HT1080 (cell line): ENCODE measurements around the gene JMJD7. TPM values are rescaled to one million over a fixed set of nuclear protein-coding genes. Genes with fewer than 3 reads are reported as not detected.
A peak's percentile ranks its signal among the peaks of the same experiment; 100 is the strongest.

Source experiments
- DNase-seq: peaks from one replicate; pipeline ENCODE4 v3.0.0-alpha.2; 2015; ENCODE audit warnings: low read depth
- total RNA-seq: library from RNA; depleted of rRNA; stranded (reverse); fragments of >200 nt; shearing (Covaris generic); gene quantifications from 2 replicates; pipeline ENCODE4 v1.2.3, GENCODE V29; 2014

The JMJD7 gene
- total RNA-seq, 1 experiment from 2014 or later = 9.0 TPM

GRCh38 chr15:41862515-41863116 lies 34.7 kb downstream of the JMJD7 start:
- no peak for DNase-seq

GRCh38 chr15:41865490-41866055 lies 37.7 kb downstream of the JMJD7 start:
- no peak for DNase-seq

DNA sequence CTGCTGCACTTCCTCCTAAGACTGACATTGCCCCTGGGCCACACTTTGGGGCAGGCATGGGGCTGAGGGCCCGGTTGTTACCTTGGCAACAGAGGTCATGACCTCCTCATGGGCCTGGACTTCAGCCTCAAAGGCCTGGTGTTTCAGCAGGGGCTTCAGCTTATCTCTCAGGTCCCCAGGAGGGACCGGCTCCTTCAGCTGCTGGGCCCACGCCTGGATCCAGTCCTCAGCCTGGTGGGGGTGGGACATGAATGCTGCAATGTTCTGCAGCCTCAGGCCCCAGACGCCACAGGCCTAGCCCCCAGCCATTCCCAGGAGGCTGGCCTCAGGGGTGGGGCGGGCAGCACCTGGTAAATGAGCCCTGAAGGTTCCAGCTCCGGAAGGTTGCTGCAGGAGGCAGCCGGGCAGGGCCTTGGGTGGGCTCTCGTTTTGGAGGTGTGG lies 38.4 kb downstream of the JMJD7 start:
- no peak for DNase-seq

GRCh38 chr15:41866872-41867579 lies 39.1 kb downstream of the JMJD7 start:
- DNase-seq = no peak

GRCh38 chr15:41868321-41868720 lies 40.4 kb downstream of the JMJD7 start:
- no peak for DNase-seq

- DNase-seq = no peak
Observed at GRCh38 chr15:41869770-41870688, 42.1 kb downstream of the JMJD7 start.

DNA sequence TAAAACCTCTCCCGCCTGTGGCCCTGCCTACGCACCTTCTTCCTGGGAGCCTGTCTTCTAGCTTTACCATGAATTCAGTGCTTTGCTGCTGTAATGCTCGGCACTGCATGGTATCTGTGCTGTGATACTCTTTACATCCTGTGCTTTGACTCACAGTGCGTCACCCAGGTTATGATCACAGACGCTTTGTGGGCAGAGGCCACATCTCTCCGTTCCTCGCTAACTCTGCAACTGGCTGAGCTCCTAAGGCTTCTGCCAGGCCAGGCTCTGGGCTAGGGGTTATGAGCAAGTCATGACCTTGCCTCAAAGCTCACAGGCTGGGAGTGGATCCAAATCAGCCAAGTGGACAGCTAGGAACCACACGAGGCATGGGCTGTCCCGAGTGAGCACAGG lies 42.8 kb downstream of the JMJD7 start:
- peak; percentile 93 for DNase-seq

GRCh38 chr15:41871175-41871905 lies 43.4 kb downstream of the JMJD7 start:
- DNase-seq = no peak

GRCh38 chr15:41872166-41872747 lies 44.4 kb downstream of the JMJD7 start:
- no peak for DNase-seq

- no peak for DNase-seq
Observed at GRCh38 chr15:41873711-41874110, 45.8 kb downstream of the JMJD7 start.

DNA sequence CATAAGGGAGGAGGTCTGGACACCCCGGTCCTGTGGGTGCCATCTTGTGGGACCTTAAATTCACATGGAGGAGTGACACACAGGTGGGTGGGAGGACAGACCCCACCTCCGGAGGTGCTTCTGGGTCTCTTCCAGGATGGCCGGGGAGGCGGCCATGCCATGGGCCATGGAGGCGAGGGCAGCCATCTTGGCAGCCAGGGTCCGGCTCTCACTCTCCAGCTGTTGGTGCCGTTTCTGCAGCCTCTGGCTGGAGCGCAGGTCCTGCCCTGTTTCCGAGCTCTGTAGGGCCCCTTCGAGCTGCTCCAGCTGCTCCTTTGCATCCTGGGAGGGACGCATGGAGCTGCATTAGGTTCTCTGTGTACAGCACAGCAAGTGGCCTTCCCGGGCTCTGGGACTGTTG lies 46.8 kb downstream of the JMJD7 start:
- no peak for DNase-seq

DNA sequence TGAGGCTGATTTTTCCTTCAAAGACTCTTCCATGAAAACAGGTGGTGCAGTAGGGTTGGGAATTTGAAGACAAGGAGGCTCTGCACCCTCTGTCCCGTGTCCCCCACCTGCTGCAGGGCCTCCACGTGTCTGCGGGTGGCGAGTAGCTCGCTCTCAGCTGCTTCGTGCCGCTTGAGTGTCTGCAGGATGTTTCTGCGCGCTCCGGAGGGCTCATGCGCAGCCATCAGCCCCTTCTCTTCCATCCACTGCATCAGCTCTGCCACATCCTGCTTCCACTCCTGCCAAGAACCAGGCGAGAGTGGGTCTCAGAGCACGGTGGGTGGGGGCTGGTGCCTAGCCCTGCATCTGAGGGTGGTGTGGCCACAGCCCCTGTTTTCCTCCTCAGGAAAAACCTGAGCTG lies 48.1 kb downstream of the JMJD7 start:
- no peak for DNase-seq

- DNase-seq = no peak
Observed at GRCh38 chr15:41876689-41877088, 48.8 kb downstream of the JMJD7 start.

DNA sequence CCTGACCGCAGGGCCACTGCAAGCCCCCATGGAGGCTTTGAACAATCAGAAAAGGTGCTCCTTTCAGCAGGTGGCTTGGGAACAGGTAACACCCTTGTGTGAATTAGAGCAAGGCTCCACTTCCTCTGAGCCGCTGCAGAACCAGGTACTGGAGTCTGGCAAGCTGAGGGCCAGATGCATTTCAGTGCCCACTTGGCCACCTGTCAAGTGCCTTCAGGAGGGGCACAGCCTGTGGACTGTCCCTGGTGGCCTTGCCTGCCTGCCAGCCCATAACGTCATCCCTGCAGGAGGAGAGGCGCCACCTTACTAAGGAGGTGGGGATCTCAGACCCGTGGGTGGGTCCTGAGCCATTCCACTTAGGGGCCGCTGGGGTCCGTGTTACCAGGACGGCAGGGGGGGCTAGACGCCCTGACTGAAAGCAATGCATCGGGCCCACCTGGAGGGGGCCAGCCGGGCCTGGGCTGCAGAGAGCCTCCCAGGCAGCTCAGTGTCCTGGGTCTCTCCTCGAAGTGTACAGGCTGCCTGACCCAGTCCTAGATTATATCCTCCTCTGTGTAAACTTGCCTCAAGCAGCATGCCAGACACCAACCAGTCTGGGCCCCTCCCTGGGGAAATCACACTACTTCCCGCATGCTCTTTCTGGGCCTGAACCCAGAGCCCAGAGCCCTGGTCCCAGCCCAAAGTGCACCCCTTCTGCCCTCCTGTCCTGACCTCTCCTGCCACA lies 49.9 kb downstream of the JMJD7 start:
- no peak for DNase-seq

DNA sequence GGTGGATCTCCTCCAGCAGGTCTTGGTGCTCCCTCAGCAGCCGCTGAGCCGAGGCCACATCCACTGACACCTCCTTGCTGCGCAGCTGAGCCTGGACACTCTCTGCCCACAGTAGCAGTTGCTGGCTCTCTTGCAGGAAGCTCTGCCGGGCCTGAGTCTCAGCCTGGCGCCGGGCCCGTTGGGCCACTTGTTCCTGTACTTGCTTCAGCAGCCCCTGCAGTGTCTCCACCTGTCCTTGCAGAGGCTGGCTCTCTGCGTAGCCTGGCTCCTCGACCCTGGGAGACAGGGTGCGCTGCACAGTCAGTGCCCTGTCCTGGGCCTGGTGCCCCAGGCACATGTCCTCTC lies 50.4 kb downstream of the JMJD7 start:
- DNase-seq = no peak

GRCh38 chr15:41879321-41879845 lies 51.5 kb downstream of the JMJD7 start:
- DNase-seq = no peak

DNA sequence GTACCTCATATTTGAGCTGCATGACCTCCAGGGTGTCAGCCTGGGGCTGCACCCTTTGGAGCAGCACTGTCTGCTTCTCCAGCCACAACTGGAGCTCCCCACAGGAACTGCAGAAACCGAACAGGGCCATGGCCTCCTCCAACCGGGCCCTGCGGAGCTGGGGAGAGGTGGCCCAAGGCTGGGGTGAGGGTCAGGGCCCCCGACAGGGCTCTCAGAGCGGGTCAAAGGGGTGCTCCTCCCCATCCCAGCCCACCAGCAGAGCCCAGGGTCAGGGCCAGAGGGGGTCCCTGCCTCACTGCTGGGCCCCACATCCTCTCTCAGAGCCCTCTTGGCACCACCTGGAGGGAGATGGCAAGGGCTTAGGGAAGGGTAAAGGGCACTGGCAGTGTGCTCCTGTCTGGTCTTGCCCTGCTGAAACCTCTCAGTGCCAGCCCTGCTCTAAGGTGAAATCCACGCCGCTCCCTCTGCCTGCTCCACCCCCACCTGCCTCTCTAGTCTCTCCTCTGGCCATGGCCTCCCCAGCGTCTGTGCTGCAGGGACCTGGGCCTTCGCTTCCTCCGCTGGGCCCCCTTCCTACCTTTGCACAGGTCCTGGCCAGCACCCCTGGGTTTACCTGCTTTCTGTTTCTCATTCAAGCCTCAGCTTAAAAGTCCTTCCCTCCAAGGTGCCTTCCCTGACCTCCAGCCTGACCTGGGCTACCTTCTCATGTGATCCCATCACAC lies 52.4 kb downstream of the JMJD7 start:
- DNase-seq = no peak

DNA sequence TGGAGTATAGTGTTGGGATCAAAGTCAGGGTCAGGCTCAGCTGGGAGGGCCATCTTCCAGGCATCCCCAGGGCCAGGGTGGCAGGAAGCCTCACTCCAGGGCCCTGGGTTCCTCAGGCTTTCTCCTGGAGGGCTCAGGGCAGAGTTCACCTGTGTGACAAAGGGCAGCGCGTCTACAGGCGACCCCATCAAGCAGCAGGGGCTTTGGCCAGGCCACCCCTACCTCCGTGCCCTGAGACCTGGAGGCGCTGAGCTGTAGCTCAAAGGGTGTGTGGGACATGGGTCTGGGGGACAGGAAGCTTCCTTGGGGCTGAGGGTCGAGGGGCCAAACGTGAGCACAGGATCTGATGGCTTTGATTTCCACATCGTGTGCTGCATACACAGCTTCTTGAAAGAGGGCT lies 53.2 kb downstream of the JMJD7 start:
- DNase-seq = no peak

GRCh38 chr15:41881550-41881919 lies 53.6 kb downstream of the JMJD7 start:
- no peak for DNase-seq
